Ecto neural progenitor cell (in vitro differentiated cells): ENCODE results near the gene CPA1.

Experiments used
- DNase-seq: peaks from one replicate; pipeline ENCODE4 v3.0.0-alpha.2; 2018; ENCODE audit warnings: low spot score

The CPA1 gene

DNA sequence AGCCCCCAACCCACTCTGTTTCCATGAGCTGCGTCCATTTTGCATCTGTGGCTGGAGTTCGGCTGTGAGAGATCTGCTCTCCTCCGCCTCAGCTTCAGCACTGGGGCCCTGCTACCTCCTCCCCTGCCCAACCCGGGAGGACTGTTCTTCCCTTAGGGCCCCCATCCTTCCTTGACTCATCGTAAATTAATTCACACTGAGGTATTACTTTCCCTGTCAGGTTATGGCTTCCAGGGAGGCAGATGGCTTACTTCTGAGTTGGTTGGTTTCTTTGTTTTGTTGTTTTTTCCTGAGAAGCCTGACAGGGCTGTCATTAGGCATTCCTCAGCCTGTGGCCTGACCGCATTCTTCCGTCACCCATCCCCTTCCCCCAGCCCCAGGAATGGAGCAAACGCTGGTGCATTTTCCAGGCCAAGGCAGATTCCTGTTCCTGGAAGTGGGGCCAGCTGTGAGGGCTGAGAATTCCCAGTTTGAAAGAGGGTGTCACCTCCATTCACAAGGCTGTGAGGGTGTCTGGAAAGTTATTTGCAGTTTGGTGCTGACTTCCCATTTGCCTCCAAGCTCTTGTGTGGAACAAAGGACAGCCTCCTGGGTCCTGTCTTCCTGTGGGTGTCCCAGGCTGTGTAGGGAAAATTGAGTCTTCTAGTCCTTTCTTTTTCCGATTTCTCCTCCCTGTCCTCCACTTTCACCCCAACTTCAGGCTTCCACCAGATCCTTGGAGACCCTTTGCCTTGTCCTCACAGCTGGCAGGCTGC is 24.0 kb upstream of the CPA1 start:
- peak; percentile 77 for DNase-seq

DNA sequence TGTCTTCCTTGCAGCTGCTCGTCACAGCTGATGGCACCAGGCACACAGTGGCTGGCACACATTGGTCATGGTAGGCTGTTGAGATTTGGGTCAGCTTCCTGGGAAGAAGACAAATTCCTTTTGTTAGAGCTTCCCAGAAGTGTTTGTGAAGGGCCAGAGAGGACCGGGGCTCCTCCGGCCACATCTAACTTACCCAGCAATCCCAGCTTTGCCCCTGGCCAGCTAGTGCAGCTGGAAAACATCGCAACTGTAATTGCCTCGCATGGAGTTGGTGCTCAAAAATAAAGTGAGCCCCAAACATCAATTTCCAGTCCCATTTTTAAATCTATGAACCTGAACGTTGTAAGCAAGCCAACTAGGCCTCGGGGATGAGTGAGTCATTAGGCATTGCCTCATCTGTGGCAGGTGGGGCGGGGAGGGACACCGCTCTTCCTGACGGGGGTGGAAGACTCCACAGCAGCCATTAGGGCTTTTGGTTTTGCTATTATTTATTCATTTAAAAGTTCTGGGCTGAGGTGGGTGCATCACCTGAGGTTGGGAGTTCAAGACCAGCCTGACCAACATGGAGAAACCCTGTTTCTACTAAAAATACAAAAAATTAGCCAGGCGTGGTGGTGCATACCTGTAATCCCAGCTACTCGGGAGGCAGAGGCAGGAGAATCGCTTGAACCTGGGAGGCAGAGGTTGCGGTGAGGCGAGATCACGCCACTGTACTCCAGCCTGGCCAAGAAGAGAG is 23.2 kb upstream of the CPA1 start:
- DNase-seq, result no peak

DNA sequence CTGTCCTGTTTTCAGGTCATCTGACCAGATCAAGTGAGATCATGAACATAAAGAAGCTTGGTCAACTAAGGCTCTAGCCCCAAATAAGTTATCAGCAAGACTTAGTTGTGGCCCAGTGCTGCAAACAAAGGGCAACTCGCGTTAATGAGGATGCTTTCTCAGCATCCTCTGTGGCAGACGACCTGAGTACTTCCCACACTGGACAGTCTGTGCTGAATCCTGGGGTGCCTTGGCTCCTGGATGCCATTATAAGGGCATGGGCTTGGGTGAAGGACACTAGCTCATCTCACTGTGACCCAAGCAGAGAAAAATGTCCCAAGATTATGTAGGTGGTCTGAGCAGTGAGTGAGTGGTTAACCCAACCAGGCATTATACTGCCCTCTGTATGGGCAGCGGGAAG is 21.8 kb upstream of the CPA1 start:
- no peak for DNase-seq

DNA sequence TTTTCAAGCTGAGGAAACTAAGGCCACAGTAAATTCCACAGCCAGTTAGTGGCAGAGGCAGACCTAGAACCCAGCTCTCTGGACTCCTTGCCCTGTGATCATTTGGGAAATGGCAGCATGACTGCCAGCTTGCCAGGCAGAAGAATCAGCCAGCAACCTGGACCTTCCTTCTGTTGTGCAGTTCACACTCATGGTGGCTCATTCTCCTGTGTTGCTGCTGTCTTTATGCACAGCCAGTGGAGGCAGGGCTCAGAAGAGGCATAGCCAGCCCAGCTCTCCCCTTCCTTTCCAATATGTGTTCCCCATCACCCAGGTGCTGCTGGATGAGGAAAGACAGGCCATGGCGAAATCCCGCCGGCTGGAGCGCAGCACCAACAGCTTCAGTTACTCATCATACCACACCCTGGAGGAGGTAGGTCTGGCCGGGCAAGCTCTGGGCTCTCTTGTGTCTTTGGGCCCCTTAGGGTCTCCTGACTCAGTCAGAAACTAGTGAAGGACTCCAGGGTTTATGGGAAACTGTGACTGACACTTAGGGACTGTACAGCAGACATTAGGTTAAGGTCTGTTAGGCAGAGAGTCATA is 20.9 kb upstream of the CPA1 start:
- no peak for DNase-seq

DNA sequence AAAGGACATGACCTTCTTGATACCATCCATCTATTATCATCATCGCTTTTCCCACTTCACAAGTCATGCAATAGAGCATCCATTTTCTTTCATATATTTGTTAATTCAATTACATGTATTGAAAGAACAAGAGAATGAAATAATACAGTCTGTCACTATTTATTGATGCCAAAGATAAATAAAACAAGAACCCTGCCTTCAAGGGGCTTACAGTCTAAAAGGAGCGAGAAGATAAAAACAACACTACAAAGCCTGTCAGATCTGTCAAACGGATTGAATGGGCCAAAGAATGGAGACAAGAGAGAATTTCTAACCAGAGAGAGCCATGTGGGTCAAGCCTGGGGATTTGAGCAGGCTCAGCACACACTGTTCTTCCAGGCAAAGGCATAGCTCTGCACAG is 19.8 kb upstream of the CPA1 start:
- DNase-seq, result no peak

DNA sequence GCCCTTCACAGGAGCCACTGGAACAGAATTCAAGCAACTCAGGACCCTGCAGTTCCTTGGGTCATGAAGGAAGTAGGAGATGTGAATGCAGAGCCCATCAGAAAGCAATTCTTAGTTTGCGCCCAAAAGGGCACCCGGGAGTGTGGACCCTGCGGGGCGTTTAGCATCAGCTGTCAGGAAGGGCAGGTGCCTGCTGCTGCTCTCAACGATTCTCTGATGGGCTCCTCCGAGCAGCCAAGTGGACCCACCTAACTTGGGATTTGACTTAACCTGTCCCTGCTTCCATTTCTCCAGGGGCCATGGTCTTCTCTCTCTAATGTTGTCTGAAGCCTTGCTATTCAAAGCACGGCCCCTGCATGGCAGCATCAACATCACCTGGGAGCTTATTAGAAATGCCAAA is 18.6 kb upstream of the CPA1 start:
- DNase-seq, result no peak

DNA sequence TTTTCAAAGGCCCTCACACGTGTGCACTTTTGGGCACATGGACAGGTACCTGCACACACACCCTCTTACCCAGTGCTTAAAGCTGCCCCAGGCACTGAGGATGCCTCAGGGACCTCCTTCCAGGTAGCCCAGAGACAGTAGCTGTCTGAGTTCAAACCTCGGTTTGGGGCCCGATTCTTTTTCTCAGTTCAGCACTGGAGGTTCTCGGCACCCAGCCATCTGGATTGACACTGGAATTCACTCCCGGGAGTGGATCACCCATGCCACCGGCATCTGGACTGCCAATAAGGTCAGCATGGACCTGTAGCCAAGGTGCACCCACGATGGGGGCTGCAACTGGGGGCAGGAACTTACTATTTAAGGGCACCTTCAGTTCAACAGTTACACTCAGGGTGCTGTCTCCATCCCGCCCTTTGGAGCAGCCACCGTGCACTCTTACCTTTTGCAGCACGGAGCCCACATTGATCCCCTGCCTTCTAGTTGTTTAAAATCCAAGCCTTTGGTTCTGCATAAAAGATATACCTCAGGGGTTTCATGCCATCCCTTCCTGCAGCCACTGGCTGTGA is 18.0 kb upstream of the CPA1 start:
- no peak for DNase-seq

DNA sequence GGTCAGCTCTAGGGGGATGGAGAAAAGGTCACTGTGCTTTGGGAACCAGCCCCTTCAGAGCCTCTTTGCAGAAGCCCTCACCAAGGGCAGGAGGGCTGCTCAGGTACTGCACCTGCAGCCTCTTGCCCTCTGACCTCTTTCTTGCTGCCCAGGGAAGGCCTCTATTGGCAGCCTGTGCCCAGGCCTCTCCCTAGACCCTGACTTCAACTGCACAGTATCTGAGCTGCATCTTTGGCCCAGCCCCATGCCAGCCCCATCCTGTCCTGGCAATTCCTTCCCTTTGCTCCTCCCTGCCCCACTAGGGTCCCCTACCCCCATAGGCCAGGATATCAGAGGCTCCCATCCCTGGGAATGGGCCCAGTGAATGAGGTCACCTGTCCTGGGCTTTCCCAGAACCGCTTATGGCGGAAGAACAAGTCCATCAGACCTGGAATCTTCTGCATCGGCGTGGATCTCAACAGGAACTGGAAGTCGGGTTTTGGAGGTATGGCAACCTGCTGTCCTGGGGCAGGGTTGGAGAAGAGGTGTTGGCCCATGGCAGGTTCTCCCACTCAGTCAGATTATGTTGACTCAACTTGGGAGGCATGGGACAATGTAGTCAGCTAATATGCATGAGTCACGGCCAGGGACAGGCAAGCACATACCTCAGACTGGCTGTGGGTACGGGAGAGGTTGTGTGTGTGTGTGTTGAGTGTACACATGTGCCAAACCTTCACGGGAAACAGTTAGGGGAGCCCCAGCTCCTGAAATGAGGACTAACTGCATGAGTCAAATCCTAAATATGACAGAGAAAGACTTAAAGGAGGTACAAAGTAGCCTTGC is 17.1 kb upstream of the CPA1 start:
- no peak for DNase-seq

DNA sequence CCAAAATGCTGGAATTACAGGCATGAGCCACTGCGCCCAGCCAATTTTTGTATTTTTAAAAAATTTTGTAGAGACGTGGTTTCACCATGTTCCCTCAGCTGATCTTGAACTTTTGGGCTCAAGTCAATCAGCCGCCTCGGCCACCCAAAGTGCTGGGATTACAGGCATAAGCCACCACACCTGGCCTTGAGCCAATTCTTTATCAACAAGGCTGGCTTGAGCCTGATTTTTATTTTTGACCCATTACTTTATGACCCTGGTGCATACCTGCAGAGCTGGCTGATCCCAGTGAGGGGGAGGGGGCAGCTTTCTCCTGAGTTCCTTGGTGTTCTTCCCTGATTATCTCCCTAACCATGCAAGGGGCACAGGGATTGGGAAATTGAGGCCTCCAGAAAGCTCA is 15.8 kb upstream of the CPA1 start:
- no peak for DNase-seq

DNA sequence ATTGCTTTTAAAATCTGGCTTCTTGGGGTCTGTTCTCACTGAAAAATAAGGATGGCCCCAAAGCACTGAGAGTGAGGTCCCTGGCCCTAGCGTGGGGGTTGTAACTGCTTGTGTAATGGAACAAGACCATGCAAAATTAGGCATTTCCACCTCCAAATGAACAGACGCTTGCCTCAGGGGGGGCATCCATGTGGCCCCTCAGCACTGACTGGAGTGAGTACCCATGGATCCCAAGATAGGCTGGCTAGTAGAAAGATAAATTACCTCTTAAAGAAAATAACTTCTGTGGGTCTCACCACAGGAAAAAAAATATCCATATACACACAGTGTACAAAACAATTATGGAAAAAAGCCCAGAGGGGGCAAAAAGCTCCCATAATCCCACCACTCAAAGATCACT is 15.2 kb upstream of the CPA1 start:
- no peak for DNase-seq

DNA sequence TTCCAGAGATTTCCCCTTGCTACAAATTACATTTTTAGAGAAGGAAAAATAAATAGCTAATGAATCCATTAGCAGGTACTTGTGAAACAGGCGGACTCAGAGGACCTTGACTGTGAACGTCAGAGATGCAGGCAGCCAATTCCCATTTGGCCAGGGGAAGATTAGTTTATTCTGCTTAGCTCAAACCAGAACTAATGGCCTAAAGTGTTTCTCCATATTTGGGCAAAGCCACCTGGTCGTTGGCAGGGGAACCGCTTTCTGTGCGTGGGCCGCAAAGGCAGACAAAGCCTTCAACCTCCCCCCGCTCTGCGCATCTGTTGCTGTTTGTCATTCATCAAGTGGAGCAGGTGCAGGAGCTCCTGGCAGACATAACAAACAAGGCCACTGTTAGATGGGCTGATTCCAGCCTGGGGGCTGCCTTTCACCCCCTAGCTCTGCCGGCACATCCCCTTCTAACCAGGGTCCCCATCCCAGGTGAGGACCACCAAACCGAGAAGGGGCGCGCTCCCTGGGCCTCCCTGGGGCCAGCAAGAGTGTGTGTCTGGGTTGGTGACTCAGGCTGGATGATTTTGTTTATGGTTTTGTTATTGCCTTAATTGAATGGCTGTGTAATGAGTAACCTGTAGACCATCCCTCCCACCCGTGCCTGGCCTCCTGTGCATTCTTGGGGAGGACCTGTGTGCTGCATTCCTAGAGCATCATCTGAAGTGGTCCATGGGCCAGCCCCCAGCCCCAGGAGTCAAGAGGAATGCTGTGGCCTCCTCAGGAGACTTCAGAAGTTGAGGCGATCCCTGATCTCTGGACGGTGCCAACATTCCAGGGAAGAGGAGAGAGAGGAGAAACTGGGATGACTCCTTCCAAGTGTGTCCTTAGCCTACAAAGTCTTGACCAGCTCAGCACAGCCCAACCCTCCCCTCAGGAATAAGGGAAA is 14.5 kb upstream of the CPA1 start:
- DNase-seq, result no peak

DNA sequence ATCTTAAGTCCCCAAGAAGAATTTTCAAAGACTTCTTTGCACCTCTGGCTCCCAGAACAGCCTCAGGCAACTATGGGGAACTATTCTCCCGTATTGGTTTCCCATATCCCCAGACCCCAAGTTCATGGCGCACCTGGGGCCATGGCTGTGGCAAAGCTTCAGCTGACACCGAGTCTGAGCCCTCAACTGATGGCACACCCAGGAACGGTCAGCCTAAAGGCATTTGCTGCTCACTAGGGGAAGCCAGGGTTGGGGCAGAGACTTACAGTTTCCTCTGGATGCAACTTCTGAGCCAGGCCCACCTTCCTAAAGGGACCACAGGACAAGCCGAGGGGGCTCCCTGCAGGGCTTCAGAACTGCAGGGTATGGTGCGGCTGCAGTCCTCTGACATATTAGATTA is 13.7 kb upstream of the CPA1 start:
- DNase-seq, result no peak

DNA sequence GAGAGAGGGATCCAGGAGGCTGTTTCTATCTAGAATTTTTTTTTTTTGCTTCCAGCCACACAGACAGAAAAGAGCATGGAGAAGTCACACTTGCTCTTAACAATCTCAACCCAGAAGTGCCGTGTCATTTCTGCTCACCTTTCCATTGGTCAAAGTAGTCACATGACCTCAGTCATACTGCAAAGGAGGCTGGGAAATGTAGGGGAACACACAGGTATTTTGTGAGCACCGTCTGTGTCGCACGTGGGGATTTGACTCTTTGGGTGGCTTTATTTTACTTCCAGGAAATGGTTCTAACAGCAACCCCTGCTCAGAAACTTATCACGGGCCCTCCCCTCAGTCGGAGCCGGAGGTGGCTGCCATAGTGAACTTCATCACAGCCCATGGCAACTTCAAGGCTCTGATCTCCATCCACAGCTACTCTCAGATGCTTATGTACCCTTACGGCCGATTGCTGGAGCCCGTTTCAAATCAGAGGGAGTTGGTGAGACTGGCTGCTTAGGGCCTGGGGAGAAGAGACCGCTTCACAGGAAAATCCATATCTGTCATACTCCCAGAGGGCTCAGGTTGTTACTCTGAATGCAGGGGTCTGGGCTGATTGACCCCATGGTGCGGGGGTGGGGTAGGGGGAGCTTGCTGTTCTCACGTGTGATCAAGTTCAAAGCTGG is 13.1 kb upstream of the CPA1 start:
- DNase-seq, result no peak

DNA sequence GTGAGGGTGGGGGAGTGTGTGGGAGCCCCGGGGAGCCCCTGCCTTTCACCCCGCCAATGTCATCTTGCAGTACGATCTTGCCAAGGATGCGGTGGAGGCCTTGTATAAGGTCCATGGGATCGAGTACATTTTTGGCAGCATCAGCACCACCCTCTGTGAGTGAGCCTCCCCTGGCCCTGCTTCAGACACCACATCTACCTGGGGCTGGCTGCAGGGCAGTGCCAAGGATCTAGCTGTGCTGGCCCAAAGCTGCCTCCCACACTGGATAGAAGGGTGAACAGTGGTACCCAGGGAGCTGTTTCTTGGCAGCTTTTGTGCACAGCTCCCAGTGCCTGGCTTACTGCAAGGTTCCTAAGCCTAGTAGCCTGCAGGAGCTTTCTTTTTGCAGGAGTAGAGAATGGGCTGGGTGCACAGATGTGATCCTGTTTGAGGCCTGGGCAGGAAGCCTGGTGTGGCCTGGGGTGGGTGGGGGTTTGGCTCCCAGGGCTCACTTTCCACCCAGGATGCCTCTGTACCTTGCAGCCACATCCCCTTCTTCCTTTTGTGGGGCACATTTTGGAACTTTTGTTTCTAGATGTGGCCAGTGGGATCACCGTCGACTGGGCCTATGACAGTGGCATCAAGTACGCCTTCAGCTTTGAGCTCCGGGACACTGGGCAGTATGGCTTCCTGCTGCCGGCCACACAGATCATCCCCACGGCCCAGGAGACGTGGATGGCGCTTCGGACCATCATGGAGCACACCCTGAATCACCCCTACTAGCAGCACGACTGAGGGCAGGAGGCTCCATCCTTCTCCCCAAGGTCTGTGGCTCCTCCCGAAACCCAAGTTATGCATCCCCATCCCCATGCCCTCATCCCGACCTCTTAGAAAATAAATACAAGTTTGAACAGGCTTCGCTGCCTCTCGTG is 12.2 kb upstream of the CPA1 start:
- no peak for DNase-seq

DNA sequence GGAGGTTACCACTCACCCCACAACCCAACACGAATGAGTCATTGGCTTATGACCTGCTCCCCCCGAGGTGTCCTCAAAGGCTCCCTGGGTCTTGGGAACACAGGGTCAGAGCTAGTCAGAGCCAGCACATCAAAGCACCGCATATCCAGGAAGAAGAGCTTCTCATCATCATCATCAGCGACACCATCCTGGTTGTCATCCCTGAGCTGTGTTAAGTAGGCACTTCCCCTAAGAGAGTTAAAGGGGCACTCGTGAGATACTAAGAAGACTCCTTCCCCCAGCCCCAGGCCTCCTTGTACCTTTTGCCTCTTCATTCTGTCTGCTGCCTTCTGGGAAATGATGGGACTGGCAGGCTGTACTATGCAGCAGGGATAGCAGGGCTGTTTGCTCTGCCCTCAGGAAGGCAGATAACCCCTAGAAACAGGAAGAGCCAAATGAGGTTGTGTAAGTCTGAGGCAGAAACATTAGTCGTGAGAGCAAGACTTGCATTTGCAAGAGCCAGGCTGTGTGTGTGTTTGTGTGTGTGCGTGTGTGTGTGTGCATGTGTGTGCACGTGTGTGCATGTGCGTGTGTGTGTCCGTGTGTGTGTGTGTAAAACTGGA is 11.1 kb upstream of the CPA1 start:
- DNase-seq, result no peak

DNA sequence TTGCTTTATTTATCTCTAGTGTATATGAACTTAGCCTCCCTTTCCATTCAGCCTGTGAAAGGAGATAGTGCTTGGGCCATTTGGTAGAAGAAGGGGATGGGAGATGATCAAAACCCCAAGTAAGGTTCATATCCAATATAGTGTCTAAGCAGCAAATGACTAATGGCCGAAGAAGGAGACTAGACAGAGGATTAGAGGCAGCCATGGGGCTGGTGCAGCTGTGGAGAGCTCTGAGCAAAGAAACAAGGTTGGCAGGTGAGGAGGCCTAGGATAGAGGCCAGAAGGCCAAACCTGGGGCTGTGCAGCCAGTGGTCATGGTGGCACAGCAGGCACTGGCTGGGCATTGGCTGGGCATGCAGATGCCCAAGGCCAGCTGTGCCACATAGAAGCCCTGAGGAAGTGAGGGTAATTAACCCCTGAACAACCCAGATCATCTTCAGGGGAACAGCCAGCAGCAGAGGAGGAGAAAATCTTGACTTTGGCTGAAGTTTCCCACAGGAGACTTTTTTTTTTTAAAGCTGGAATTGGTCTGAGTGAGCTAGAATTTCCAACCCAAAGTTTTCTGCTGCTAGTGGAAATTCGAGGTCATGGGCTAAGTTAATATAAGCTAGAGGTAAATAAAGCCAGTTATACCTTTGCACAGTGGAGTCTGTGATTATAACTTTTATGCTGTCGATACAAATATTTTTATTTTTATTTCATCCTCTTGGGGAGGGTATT is 10.3 kb upstream of the CPA1 start:
- DNase-seq, result no peak

DNA sequence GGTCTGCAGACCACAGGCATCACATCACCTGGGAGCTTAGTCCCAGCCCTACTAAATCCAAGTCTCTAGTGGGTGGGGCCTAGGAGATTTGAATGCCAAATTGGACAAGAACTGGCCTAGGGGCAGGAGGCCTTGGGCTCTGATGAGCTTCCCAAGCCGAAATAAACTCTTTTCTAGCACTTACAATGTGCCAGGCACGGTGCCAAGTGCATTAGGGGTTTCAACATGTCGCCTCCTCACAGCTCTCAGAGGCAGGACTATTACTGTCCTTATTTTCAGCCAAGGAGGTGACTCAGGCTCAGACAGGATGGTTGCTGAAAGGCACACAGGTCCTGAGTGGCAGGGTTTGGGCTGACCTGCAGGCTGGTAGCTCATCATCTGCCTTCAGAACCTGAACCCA is 9.2 kb upstream of the CPA1 start:
- DNase-seq, result no peak

DNA sequence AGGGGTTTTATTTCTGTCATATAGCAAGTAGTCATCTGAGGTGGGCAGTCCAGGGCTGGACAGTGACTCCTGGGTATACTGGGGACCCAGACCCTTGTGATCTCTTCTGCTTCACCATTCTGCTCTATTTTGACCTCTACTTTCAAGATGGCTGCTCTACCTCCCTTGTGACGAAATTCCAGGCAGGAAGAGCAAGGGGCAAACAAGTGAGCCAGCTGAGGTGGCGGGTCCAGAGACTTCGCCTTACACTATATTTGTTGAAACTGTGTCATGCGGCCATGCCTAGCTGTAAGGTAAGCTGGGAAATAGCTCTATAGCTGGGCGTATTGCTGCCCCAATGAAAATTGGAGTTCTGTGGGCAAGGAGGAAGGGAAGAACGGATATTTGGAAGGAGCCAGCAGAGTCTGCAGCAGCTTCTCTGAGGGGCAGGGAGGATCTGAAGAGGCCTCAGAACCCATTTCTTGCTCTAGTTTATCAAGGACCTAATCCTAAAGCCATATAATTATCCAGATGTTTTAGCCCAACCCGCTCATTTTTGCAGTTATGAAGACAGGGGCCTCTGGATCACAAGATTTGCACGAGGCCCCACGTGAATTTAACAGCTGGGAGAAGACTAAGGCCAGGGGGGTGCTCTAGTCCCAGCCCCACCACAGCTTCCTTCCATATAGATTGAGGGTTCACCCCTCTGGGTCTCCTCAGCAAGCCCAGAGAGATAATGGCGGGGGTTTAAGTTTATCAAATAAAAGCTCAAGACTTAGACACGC is 7.7 kb upstream of the CPA1 start:
- no peak for DNase-seq
